T-helper 2 cell treated with Interferon-gamma antibody and Interleukin-4, amounts not matched to agents 100 ng/mL and 5 ng/mL, for 36 hours (primary cell): Measurements from ENCODE around the gene ARHGDIG. TPM values are rescaled to one million over a fixed set of nuclear protein-coding genes. Genes with fewer than 3 reads are reported as not detected.
"Not testable (repeated sequence)": the region's sequence is repeated elsewhere in the genome, so short reads cannot be mapped to it uniquely, and the experiment has no call there.

Experiments
- intact Hi-C: fragments of 100-400 bp; cut with micrococcal nuclease; formaldehyde crosslinking; loops from one replicate; pipeline ENCODE4 v1.15.1; 2023
- total RNA-seq: library from RNA; stranded (reverse); gene quantifications from 2 replicates; pipeline ENCODE4 v1.2.3, GENCODE V29; 2022

The ARHGDIG gene
- not detected in 2 replicates for total RNA-seq

GRCh38 chr16:280552-280951 lies at the start of gene ARHGDIG:
ARHGDIG (plus strand) TSS chr16:280591; CDS start chr16:280681, 90 bp downstream.
- intact Hi-C loops, result no loop called here

- intact Hi-C loops, result no loop called here
These were observed 49.4 kb upstream of the ARHGDIG start for GRCh38 chr16:230949-231348.

GRCh38 chr16:234468-235305 lies 45.7 kb upstream of the ARHGDIG start, which contains the start of gene FAM234A:
FAM234A (plus strand) TSS chr16:234821; CDS start chr16:254414, 19,593 bp downstream.
- intact Hi-C loops, result loop anchor here (1.0 to 5.0 kb wide), 4 partner anchors 18 to 333 kb away; partner anchors contain the start of genes AXIN1, NHLRC4 and PIGQ

DNA sequence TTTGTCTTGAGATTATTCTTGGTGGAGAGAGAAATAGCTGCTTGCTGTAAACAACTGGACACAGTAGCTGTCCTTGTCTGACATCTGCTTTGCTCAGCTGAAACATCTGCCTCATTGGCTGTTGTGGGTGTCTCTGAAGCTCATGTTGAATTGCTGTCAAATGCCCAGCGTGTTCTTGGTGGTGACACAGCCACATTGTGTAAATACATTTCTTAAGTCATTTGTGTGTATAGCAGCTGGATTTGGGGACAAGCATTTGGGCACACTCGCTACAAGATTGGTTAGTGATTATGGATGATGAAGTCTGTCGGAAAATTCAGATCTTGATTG lies 40.5 kb upstream of the ARHGDIG start:
- intact Hi-C loops, result loop anchor here (5.0 kb wide), 1 partner anchor 327 kb away; the partner anchor contains the start of genes NHLRC4 and PIGQ

DNA sequence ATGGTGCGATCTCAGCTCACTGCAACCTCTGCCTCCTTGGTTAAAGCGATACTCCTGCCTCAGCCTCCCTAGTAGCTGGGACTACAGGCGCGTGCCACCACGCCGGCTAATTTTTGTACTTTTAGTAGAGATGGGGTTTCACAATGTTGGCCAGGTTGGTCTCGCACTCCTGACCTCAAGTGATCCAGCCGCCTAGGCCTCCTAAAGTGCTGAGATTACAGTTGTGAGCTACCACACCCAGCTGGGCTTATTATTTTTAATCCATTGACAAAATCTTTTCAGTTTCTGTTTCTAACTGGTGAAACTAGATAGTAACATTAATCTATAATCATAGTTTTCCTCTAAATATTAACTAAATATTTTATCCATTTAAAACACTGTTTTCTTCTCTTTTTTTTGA lies 39.8 kb upstream of the ARHGDIG start:
- intact Hi-C loops, result no loop called here

DNA sequence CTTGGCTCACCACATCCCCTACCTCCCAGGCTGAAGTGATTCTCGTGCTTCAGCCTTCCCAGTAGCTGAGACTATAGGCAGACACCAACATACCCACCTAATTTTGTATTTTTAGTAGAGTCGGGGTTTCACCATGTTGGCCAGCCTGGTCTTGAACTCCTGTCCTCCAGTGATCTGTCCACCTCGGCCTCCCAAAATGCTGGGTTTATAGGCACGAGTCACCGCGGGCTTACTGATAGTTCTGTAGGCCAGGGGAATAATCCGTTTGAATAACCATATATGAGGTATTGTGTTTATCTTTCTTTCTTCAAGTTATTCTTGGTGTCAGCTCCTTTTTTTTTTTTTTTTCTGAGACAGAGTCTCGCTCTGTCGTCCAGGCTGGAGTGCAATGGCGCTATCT lies 38.1 kb upstream of the ARHGDIG start:
- intact Hi-C loops, result no loop called here

DNA sequence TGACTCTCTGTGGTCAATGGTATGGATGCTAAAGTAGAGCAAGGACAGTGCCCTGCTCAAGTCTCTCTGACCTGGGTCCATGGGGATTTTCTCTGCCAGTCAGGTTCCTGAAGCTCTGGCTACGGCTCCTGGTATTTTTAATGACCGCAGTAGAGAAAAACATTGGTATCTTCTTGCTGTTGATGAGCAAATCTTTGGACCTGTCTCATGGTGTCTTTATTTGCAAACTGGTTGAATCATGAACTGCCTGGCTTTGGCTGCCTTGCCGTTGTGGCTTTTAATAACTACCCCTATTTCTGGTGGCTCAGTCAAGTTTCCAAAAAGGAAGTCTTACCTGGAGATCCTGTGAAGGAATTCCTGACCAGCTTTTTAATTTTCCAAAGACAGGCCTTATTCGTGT lies 37.0 kb upstream of the ARHGDIG start:
- intact Hi-C loops, result no loop called here

DNA sequence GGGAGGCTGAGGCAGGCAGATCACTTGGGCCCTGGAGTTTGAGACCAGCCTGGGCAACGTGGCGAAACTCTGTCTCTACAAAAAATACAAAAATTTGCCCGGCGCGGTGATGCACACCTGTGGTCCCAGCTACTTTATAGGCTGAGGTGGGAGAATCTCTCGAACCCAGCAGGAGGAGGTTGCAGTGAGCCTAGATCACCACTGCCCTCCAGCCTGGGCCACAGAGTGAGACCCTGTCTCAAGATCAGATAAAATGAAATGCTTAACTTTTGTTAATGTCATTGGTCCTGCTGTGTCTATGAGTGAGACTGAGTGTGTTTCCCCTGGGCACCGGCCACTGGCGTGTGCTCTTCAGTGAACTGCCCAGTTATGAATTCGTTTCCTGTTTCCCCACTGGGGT lies 35.3 kb upstream of the ARHGDIG start:
- intact Hi-C loops, result no loop called here

DNA sequence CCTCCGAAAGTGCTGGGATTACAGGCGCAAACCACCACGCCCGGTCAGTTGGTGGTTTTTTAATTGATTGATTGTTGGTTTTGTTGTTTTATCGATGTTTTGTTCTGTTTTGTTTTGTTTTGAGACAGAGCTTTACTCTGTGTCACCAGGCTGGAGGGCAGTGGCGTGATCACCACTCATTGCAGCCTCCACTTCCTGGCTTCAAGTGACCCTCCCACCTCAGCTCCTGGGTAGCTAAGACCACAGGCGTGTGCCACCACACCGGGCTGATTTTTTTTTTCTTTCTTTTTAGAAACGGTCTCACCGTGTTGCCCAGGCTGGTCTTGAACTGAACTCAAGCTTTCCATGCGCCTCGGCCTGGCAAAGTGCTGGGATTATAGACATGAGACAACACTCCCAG lies 33.4 kb upstream of the ARHGDIG start:
- intact Hi-C loops, result no loop called here

GRCh38 chr16:249431-249830 lies 31.0 kb upstream of the ARHGDIG start:
- intact Hi-C loops, result no loop called here

GRCh38 chr16:252366-253337 lies 27.7 kb upstream of the ARHGDIG start:
- intact Hi-C loops, result loop anchor here (2.0 kb wide), 1 partner anchor 18 kb away; the partner anchor contains the start of gene FAM234A

- intact Hi-C loops, result loop anchor here (2.0 kb wide), 1 partner anchor 19 kb away; the partner anchor contains the start of gene FAM234A
These were observed 26.6 kb upstream of the ARHGDIG start for GRCh38 chr16:253833-254232.

DNA sequence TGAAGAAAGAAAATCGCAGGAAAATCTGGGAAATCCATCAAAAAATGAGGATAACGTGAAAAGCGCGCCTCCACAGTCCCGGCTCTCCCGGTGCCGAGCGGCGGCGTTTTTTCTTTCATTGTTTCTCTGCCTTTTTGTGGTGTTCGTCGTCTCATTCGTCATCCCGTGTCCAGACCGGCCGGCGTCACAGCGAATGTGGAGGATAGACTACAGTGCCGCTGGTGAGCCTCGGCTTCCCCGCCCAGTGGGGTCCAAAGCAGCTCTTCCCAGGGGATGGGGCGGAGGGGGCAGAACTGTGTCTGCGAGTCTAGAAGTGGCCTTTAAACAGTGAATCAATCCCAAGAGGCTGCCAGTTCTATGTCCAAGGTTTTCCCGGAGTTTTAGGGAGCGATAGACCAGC lies 25.9 kb upstream of the ARHGDIG start:
- intact Hi-C loops, result no loop called here

GRCh38 chr16:255183-255582 lies 25.2 kb upstream of the ARHGDIG start:
- intact Hi-C loops, result no loop called here

GRCh38 chr16:258091-258490 lies 22.3 kb upstream of the ARHGDIG start:
- intact Hi-C loops, result not testable (repeated sequence)

- intact Hi-C loops, result no loop called here
These were observed 21.2 kb upstream of the ARHGDIG start for GRCh38 chr16:259226-259625.

DNA sequence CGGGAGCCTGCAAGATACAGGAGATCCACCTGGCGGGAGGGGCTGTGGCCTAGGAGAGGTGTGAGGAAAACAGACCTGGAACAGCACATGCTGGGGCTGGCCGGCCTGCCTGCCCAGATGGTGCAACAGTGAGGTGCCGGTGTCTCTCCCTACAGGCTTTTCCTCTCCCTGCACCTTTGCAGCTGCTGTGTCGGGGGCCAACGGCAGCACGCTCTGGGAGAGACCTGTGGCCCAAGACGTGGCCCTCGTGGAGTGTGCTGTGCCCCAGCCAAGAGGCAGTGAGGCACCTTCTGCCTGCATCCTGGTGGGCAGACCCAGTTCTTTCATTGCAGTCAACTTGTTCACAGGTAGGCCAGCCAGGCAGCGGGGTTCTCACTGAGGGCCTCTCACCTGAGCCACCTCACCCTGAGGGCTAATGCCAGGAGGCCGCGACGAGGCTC lies 20.6 kb upstream of the ARHGDIG start:
- intact Hi-C loops, result no loop called here

- intact Hi-C loops, result no loop called here
These were observed 20.1 kb upstream of the ARHGDIG start for GRCh38 chr16:260326-260725.

DNA sequence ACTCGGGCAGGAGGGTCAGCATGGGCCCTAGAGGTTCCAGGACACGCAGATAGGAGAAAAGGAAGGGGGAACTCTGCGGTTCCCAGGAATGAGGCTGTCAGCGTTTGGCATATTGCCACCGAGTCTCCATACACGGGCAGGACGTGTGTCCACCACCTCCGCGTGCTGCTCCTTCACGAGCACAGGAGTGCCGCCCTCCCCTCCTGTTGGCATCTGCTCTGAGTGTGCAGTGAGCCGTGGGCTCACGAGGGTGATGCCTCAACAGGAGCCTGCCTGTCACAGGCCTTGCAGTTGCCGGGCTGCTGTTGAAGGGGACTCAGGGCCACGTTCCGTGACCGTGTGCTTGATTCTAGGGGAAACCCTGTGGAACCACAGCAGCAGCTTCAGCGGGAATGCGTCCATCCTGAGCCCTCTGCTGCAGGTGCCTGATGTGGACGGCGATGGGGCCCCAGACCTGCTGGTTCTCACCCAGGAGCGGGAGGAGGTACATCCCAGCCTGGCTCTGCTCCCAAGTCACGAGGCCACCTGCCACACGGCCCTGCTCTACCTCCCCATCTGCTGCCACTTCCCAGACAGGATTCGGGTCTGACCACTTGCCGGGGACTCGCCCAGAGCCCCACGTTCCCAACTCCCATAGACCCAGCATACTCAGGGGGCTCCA lies 19.2 kb upstream of the ARHGDIG start:
- intact Hi-C loops, result no loop called here

DNA sequence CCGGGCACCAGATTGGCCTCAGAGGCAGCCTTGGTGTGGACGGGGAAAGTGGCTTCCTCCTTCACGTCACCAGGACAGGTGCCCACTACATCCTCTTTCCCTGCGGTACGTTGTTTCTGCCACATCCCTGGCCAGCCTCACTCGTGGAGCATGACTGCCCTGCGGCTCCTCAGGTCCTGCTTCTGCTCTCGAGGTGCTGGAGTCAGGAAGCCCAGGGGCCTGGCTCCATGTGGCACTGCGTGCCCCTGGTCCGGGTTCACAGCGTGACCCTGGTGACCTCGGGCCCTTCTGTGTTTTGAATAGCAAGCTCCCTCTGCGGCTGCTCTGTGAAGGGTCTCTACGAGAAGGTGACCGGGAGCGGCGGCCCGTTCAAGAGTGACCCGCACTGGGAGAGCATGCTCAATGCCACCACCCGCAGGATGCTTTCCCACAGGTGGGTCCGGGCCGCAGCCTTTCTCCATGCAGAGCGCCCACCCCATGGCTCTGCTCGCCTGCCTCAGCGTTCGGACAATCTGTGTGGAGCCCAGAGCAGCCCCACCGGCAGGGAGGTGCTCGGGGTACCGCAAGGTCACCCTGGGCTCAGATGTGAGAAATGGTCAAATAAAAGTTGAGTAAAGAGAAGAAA lies 18.2 kb upstream of the ARHGDIG start:
- intact Hi-C loops, result no loop called here
